ENCODE results near the gene ZNHIT2.

The ZNHIT2 gene

DNA sequence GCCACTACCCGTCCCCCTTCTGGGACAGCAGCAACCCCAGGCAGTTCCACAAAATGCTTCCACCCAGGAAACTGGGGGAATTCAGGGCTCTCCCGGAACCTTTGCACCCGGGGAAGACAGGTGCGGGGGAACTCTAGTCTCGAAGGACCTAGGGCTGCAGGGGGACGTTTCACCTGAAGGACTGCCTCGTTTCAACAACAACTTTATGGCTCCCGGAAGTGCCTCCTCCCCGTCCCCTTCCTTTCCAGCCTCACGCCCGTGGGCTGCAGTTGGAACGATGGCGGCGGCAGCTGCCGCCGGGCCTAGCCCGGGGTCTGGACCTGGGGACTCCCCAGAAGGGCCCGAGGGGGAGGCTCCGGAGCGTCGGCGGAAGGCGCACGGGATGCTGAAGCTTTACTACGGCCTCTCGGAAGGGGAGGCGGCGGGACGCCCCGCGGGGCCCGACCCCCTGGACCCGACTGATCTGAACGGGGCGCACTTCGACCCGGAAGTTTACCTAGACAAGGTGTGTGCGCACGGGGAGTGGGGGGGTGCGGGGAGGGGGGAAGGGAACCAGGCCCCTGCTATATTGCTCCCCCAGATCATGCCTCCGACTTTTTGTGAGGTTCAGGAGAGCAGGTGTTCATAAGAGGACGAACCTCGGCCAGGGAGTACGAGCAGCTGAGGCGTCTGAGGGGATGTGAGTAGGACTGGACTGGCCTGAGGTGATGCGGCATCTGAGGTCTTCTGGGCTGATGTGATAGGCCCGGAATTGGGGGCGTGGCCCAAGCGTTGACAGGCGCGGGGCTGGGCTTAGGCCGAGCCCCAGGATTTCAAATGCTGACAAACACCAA lies 21.3 kb downstream of the ZNHIT2 start, which contains the start of gene VPS51:
Gene VPS51, plus strand, starts transcription at position 241 of the 833 bp plus-strand sequence. Its CDS starts 37 bp downstream, at position 278.
- H3K4me3 ChIP-seq (ENCODE audit: low read length): peak within 1 kb of the TSS; percentile 65
- no peak within 1 kb of the TSS for H2BK120ac ChIP-seq (ENCODE audit: low read depth, low read length)
- H2AK5ac ChIP-seq (ENCODE audit: low read length): no peak within 1 kb of the TSS
- peak within 1 kb of the TSS; percentile 66 for H3K9ac ChIP-seq (ENCODE audit: low read length)
- H4K8ac ChIP-seq (ENCODE audit: low read depth, low read length): peak within 1 kb of the TSS; percentile 95
- no peak within 1 kb of the TSS for H3K23ac ChIP-seq (ENCODE audit: low read length)
- H3K36me3 ChIP-seq (ENCODE audit: control insufficient read depth, insufficient read depth, low read length): peaks cover 2% of the 10 kb centered on the region
- peak within 1 kb of the TSS; percentile 8 for H3K4ac ChIP-seq (ENCODE audit: low read depth, low read length)
- peak within 1 kb of the TSS; percentile 28 for H3K4me2 ChIP-seq (ENCODE audit: low read length)
- DNase-seq: peak; percentile 96
- no peak within 1 kb of the TSS for H3K27ac ChIP-seq (ENCODE audit: low read depth, low read length)
- H3K79me1 ChIP-seq (ENCODE audit: low read length): peaks cover 5% of the 10 kb centered on the region
- H2BK5ac ChIP-seq (ENCODE audit: low read length): no peak within 1 kb of the TSS
- no peak within 1 kb of the TSS for H4K5ac ChIP-seq (ENCODE audit: low read length)
- peak within 1 kb of the TSS; percentile 78 for H3K56ac ChIP-seq (ENCODE audit: low read length)
- H3K4me1 ChIP-seq (ENCODE audit: control insufficient read depth, low read depth, low read length): peaks cover 3% of the 10 kb centered on the region
- WGBS (ENCODE audit: extremely low coverage, insufficient coverage, low lambda C conversion rate): no CpG with 5 or more reads among the region's 52 CpGs
- peaks cover 3% of the 10 kb centered on the region for H3K79me2 ChIP-seq (ENCODE audit: control insufficient read depth, insufficient read depth, low read length)
- no peaks in the 10 kb centered on the region for H3K27me3 ChIP-seq (ENCODE audit: insufficient read depth, low read length, poor library complexity)
- no peak within 1 kb of the TSS for H3K18ac ChIP-seq (ENCODE audit: low read length)
- H2BK15ac ChIP-seq (replicated peaks; ENCODE audit: low read depth): no peak within 1 kb of the TSS

- Histone ChIP-seq H3K27me3 (ENCODE audit: insufficient read depth, low read length, poor library complexity) (no peaks in the 10 kb centered on the region), H3K18ac (ENCODE audit: low read length) (no peak overlapping the region), H3K4me1 (ENCODE audit: control insufficient read depth, low read depth, low read length) (peaks cover 3% of the 10 kb centered on the region), H3K4me3 (ENCODE audit: low read length) (no peak overlapping the region), H4K8ac (ENCODE audit: low read depth, low read length) (peak overlapping the region; percentile 95), H2AK5ac (ENCODE audit: low read length) (no peak overlapping the region), H3K4me2 (ENCODE audit: low read length) (no peak overlapping the region), H3K36me3 (ENCODE audit: control insufficient read depth, insufficient read depth, low read length) (peaks cover 2% of the 10 kb centered on the region), H3K56ac (ENCODE audit: low read length) (peak overlapping the region; percentile 47), H3K79me2 (ENCODE audit: control insufficient read depth, insufficient read depth, low read length) (peaks cover 3% of the 10 kb centered on the region), H3K23ac (ENCODE audit: low read length) (no peak overlapping the region), H2BK15ac (replicated peaks; ENCODE audit: low read depth) (no peak overlapping the region), H3K27ac (ENCODE audit: low read depth, low read length) (no peak overlapping the region), H2BK5ac (ENCODE audit: low read length) (no peak overlapping the region), H4K5ac (ENCODE audit: low read length) (no peak overlapping the region), H2BK120ac (ENCODE audit: low read depth, low read length) (no peak overlapping the region), H3K4ac (ENCODE audit: low read depth, low read length) (peak overlapping the region; percentile 8), H3K79me1 (ENCODE audit: low read length) (peaks cover 5% of the 10 kb centered on the region), H3K9ac (ENCODE audit: low read length) (peak overlapping the region; percentile 27)
- DNase-seq: no peak
- WGBS (ENCODE audit: extremely low coverage, insufficient coverage, low lambda C conversion rate): no CpG with 5 or more reads among the region's 22 CpGs
These were observed 22.1 kb downstream of the ZNHIT2 start for GRCh38 chr11:65095427-65095826.

GRCh38 chr11:65090628-65091027 lies 26.9 kb downstream of the ZNHIT2 start:
- H3K56ac ChIP-seq (ENCODE audit: low read length): no peak overlapping the region
- WGBS (ENCODE audit: extremely low coverage, insufficient coverage, low lambda C conversion rate): no CpG with 5 or more reads among the region's 4 CpGs
- H2BK120ac ChIP-seq (ENCODE audit: low read depth, low read length): no peak overlapping the region
- no peak overlapping the region for H3K23ac ChIP-seq (ENCODE audit: low read length)
- H3K36me3 ChIP-seq (ENCODE audit: control insufficient read depth, insufficient read depth, low read length): no peaks in the 10 kb centered on the region
- H3K4me2 ChIP-seq (ENCODE audit: low read length): no peak overlapping the region
- H2AK5ac ChIP-seq (ENCODE audit: low read length): no peak overlapping the region
- no peak overlapping the region for H2BK15ac ChIP-seq (replicated peaks; ENCODE audit: low read depth)
- no peak overlapping the region for H4K8ac ChIP-seq (ENCODE audit: low read depth, low read length)
- no peak overlapping the region for H4K5ac ChIP-seq (ENCODE audit: low read length)
- H3K79me2 ChIP-seq (ENCODE audit: control insufficient read depth, insufficient read depth, low read length): no peaks in the 10 kb centered on the region
- H3K4ac ChIP-seq (ENCODE audit: low read depth, low read length): no peak overlapping the region
- H3K4me1 ChIP-seq (ENCODE audit: control insufficient read depth, low read depth, low read length): no peaks in the 10 kb centered on the region
- no peaks in the 10 kb centered on the region for H3K27me3 ChIP-seq (ENCODE audit: insufficient read depth, low read length, poor library complexity)
- no peaks in the 10 kb centered on the region for H3K79me1 ChIP-seq (ENCODE audit: low read length)
- H3K9ac ChIP-seq (ENCODE audit: low read length): no peak overlapping the region
- no peak overlapping the region for H3K4me3 ChIP-seq (ENCODE audit: low read length)
- no peak for DNase-seq
- no peak overlapping the region for H3K27ac ChIP-seq (ENCODE audit: low read depth, low read length)
- H3K18ac ChIP-seq (ENCODE audit: low read length): no peak overlapping the region
- no peak overlapping the region for H2BK5ac ChIP-seq (ENCODE audit: low read length)

GRCh38 chr11:65089621-65090020 lies 27.9 kb downstream of the ZNHIT2 start:
- Histone ChIP-seq H3K4me2 (ENCODE audit: low read length) (no peak overlapping the region), H4K8ac (ENCODE audit: low read depth, low read length) (no peak overlapping the region), H2BK5ac (ENCODE audit: low read length) (no peak overlapping the region), H2AK5ac (ENCODE audit: low read length) (no peak overlapping the region), H3K36me3 (ENCODE audit: control insufficient read depth, insufficient read depth, low read length) (no peaks in the 10 kb centered on the region), H3K56ac (ENCODE audit: low read length) (no peak overlapping the region), H3K27me3 (ENCODE audit: insufficient read depth, low read length, poor library complexity) (no peaks in the 10 kb centered on the region), H3K18ac (ENCODE audit: low read length) (no peak overlapping the region), H3K9ac (ENCODE audit: low read length) (no peak overlapping the region), H4K5ac (ENCODE audit: low read length) (no peak overlapping the region), H3K4ac (ENCODE audit: low read depth, low read length) (no peak overlapping the region), H3K79me2 (ENCODE audit: control insufficient read depth, insufficient read depth, low read length) (no peaks in the 10 kb centered on the region), H2BK15ac (replicated peaks; ENCODE audit: low read depth) (no peak overlapping the region), H3K4me1 (ENCODE audit: control insufficient read depth, low read depth, low read length) (no peaks in the 10 kb centered on the region), H3K4me3 (ENCODE audit: low read length) (no peak overlapping the region), H3K23ac (ENCODE audit: low read length) (no peak overlapping the region), H2BK120ac (ENCODE audit: low read depth, low read length) (no peak overlapping the region), H3K79me1 (ENCODE audit: low read length) (peaks cover 5% of the 10 kb centered on the region), H3K27ac (ENCODE audit: low read depth, low read length) (no peak overlapping the region)
- DNase-seq: no peak
- no CpG with 5 or more reads among the region's 4 CpGs for WGBS (ENCODE audit: extremely low coverage, insufficient coverage, low lambda C conversion rate)

- Histone ChIP-seq H2BK5ac (ENCODE audit: low read length) (no peak overlapping the region), H3K4me2 (ENCODE audit: low read length) (no peak overlapping the region), H3K4ac (ENCODE audit: low read depth, low read length) (no peak overlapping the region), H4K8ac (ENCODE audit: low read depth, low read length) (no peak overlapping the region), H3K4me3 (ENCODE audit: low read length) (no peak overlapping the region), H3K79me2 (ENCODE audit: control insufficient read depth, insufficient read depth, low read length) (peaks cover 10% of the 10 kb centered on the region), H3K23ac (ENCODE audit: low read length) (no peak overlapping the region), H3K36me3 (ENCODE audit: control insufficient read depth, insufficient read depth, low read length) (no peaks in the 10 kb centered on the region), H3K4me1 (ENCODE audit: control insufficient read depth, low read depth, low read length) (peaks cover 2% of the 10 kb centered on the region), H3K56ac (ENCODE audit: low read length) (no peak overlapping the region), H2BK15ac (replicated peaks; ENCODE audit: low read depth) (no peak overlapping the region), H3K27me3 (ENCODE audit: insufficient read depth, low read length, poor library complexity) (no peaks in the 10 kb centered on the region), H2AK5ac (ENCODE audit: low read length) (no peak overlapping the region), H2BK120ac (ENCODE audit: low read depth, low read length) (no peak overlapping the region), H3K27ac (ENCODE audit: low read depth, low read length) (no peak overlapping the region), H3K18ac (ENCODE audit: low read length) (no peak overlapping the region), H3K9ac (ENCODE audit: low read length) (no peak overlapping the region), H3K79me1 (ENCODE audit: low read length) (peaks cover 14% of the 10 kb centered on the region), H4K5ac (ENCODE audit: low read length) (no peak overlapping the region)
- no CpG with 5 or more reads among the region's 15 CpGs for WGBS (ENCODE audit: extremely low coverage, insufficient coverage, low lambda C conversion rate)
- DNase-seq: no peak
These were observed 29.7 kb downstream of the ZNHIT2 start for GRCh38 chr11:65087827-65088226.

All from mesendoderm (in vitro differentiated cells).